Stimulated activated CD4-positive, alpha-beta T cell treated with anti-CD3 and anti-CD28 coated beads, TNF-alpha, amount 100 ng/mL, for 1 hour (primary cell): ENCODE data around the gene MLLT6.

Source experiments
- DNase-seq, 3 donors: peaks; one replicate each; pipeline ENCODE4 v3.0.0-alpha.2; 2020; ENCODE audit warnings: low read depth in 3 of 3, low spot score in 1 of 3

MLLT6 gene

DNA sequence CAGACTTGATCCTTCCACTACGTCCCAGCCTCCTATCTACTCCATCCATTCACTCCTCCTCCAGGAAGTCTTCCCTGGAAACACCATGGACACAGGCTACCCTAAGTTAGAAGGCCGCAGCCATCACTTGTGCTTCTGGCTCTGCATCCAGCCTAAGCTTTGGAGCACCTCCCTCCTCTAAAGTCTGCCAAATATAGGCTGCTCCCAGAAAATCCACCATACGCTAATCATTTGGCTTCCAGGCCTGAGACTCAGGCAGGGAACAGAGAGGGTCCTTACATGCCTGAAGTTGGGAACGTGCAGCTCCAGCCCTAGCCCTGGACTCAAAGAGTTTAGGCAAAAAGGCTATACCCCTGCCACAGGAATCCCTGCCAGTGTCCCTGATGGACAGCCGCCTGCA is 36.4 kb downstream of the MLLT6 start:
- DNase-seq, result no peak

DNA sequence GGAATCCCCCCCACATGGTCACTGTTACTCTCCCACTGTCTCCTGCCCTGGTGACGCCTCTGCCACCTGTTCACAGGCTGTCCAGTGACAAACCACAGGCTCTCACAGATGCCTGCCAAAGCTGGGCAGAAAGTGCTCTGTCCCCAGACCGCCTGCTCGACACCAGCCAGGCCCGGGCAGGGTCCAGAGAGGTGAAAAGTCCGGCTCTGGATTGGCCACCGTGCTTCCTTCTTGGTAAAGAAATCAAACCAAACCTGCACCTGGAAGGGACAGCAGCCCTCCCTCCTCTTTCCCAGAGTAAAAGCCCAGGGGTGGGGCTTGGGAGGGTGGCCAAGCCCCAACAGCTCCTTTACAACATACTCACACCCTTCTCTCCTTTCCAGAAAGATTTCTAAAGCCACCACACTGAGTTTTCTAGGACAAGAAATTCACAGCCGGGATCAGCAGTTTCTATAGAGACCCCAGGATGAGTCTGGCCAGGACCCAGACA is 36.9 kb downstream of the MLLT6 start:
- no peak for DNase-seq

DNA sequence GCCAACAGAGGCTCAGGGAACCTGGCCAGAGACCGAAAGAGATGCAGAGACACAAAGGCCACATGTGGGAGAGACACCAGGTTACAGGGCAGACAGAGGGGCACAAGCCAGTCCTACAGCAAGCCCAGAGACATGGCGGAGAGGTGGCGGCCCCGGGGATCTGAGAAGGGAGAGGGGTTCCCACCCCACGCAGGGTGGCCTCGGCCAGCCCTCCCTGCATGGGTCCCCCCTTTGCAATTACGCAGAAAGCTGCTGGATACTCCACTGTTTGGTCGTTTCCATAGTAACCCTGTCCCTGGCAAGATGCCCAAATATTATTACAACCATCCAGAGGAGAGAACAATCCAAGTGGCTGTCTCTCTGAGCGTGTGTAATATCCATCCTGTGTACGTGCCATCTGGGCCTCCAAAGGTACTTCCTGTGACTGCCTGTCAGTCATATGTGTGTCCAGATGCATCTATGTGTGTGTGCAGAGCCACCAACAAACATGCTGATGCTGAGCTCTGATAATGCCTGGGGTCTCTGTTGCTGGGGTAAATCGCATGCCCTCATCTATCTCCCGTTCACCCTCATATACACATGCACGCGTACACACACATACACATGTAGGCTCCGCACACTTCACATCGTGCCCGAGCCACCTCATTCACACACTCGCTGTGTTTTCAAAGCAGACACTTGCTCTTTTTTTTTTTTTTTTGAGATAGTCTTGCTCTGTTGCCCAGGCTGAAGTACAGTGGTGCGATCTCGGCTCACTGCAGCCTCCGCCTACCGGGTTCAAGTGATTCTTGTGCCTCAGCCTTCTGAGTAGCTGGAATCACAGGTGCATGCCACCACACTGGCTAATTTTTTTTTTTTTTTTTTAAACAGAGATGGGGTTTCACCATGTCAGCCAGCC is 37.6 kb downstream of the MLLT6 start:
- DNase-seq, result no peak

DNA sequence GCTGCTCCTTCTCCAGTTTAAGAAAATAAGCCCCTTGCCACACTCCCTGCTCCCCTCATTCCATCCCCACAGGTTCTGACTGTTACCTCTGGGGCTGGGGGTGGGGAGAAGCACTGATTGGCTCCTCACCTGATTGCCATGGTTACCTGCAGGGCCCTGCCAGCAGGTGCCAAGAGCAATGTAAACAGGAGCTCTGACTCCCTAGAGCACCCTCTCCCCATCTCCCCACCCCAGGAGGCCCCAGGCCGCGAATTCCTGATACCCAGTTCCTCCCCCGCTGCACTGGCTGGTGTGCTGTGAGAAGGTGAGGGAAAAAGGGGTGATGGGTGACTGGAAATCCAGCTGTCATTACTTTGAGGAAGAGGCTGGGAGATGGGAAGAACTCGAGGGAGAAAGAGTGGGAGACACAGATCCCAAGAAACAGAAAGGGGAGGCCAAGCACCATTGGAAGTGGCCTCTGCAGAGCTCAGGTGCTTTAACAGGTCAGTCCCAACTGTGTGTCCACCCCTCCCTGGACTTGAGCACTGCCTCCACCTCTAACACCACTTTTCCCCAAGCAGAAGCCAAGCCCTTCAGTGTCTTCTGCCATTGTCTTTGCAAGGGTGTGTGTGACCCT is 38.6 kb downstream of the MLLT6 start:
- DNase-seq, result no peak

DNA sequence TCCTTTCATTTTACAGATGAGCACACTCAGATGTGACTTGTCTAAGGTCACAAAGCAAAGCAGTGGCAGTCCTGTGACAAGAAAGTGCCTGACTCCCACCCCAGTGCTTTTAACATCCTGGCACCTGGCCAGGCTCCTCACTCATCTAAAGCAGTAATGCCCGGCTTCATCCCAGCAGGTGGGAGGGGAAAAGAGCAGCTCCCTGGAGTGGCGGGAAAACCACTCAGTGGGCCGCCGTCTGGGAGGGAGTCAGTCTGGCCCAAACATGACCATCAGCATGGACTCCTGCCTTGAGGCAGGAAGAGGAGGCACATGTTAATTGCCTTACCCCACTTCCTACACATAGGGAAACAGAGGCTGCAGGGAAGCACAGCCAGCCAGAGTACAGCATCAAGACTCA is 40.5 kb downstream of the MLLT6 start:
- DNase-seq, result no peak

DNA sequence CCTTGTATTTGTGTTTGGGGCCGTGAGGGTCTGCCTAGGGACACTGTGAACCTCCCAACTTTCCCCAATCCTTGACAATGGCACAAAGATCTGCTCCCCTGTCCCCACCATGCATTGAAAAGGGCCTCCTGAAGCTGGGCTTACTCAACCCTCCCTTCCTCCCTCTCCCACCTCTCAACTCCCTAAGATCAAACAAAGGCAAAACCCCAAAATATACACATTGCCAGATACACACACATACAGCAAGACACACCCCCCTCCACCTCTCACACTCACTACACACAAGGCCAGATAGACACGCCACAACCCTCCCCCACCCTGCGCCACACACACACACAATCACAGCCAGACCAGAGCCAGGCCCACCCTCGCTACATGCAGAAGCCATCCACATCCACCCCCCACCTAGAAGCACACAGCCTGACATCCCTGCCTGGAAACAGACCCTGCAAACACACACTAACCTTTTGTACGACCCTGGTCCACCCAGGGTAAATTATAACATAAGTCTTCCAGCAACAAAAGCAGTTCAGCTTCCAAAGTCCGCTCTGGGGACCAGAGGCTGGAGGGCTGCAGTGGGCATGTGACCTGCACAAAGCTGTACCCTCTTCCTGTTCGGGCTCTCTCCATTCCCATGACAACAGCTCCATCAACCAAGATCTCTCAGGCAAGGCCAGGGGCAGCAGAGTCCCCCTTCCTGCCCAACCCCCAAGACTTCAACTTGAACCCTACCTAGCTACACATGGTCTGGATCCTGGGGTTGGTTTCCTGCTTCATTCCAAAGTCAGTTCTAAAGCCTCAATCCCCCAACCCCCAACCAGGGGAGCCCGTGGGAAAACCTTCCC is 41.2 kb downstream of the MLLT6 start:
- DNase-seq, result no peak

DNA sequence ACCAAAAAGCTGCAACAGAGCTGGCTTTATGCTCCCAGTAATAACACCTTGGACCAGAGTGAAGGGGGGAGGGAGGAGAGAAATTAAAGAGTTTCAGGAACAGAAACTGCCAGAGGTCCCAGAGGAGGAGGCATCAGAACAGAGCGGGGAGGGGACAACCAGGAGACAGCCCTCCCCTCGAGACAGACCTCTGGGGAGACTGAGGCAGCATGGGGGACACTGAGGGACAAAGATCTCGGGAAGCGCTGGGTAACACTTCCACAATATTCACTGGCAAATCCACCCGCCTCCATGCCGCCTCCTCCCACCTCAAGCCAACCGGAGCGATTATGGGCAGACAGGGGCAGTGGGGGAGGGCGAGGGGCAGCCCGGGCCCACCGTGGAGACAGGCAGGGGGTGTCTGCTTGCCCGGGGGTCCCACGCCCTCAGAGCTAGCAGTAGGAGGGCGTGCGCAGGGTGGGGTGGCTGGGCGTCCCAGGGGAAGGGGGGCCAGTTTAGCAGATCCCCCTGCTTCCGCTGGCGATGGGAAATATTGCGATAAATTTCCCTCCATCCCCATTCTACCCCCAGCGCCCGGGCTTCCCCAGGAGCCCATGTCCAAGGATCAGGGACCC is 41.9 kb downstream of the MLLT6 start:
- DNase-seq, result no peak

DNA sequence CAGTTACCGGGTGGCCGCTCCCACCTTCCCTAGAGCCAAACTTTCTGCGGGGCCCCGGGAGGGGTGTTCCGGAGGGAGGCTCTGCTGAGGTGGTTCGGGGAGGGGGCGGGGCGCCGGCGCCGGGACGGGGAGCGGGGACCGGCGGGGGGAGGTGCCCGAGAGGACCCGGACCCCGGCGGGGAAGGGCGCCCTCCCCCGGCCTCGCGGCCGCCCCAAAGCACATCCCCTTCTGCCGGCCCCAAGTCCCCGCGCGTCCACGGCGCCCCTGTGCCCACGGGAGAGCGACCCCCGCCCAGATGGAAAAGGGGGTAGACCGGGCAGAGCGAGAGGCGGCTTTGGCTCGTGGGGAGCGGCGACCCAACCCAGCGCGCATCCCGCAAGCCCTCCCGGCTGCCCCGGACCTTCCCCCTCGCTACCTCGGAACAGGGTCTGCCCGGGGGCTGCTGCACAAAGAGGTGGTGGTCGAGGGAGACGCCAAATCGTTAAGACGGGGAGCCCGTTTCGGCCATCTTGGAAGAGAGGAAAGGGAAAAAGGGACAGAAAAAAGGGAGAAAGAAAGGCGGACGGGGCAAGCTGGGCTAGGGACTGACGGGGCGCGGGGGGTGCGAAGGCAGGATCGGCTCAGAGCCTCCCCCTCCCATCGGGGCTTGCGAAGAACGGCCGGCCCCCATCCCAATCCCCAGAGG is 42.5 kb downstream of the MLLT6 start:
- DNase-seq, result no peak

DNA sequence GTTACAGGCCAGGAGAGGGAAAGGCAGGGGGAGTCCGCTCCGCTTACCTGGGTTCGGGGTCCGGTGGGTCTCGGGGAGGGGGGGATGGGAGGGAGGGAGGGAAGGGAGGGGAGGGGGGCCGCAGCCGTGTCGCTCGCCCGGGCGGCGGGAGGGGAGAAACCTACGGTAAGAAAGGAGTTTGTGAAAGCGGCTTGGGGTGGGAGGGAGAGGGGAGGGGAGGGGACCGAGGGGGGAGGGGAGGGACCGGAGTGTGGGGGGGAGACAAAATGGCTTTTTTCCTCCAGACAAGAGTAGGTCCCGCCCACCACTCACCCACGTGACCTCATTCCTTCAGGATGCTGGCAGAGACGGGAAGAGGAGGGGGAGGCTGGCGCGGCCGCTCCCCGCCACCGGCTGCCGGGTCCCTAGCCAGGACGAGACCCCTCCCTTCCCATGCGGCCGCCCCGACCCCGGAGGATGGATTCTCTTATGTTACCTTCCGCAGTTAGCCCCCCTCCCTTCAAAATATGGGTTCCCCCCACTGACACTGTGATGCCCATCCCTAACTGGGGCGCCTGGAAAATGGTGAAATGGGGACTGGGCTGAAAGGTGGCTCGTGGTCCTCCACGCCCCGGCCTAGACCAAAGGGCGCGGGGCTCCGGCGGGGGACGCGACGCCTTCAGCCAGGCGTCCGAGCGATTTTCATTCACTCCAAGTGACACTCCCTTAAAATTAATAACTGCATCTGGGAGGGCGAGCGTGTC is 43.2 kb downstream of the MLLT6 start, which contains the start of gene PCGF2:
Gene PCGF2 (minus strand): TSS at position 188 of the 743 bp plus-strand sequence. CDS start 7,934 bp downstream, outside the sequence.
- DNase-seq, result no peak

DNA sequence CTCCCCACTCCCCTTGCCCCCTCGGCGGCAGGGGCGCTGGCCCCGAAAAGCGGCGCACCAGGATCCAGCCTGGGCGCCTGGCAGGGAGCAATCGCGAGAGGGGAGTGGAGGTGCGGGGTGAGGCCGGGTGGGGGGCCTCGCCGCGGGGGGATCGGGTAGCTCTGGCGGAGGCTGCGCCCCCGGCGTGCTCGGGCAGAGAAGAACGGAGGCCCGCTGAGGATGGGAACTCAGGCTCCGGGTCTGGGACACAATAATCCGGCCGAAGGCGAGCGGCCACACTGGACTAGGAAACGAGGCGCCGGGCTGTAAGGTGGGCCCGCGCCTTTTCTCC is 43.8 kb downstream of the MLLT6 start:
- DNase-seq, result no peak

DNA sequence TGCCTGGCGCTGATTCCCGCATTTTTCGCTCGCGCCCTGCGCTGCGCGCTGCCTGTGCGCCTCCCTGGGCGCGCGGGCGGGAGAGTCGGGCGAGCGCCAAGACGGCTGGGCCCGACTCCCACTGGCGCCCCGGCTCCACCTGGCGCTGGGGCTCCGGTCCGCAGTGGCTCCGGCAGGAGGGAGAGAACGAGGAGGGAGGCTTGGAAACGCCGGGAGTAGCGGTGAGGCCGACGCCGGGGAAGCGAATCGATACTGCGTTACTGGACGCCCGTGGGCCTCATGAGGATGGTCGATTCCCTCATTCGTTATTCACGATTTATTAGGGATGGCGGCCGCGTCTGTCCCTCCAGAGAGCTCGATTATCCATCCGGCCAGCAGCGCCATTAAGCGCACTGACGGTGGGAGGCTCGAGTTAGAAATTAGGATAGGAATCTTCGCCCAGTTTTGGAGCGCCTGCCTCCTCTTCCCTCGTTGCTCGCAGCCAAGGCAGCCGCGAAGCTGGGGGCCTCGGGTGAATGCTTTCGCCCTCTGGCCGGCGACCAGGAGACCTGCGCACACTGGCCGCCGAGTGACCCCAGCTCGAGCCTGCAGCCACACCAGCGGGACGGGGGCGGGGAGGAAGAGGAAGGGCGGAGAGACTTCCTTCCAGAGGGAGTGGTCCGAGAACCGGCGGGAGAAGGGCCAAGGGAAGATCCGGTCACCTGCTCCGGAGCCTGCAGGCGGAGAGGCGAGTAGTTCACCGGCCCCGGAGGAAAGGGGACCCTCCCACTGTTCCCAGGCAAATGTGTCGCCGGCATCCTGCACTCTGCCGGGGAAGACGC is 44.4 kb downstream of the MLLT6 start:
- DNase-seq, result no peak

DNA sequence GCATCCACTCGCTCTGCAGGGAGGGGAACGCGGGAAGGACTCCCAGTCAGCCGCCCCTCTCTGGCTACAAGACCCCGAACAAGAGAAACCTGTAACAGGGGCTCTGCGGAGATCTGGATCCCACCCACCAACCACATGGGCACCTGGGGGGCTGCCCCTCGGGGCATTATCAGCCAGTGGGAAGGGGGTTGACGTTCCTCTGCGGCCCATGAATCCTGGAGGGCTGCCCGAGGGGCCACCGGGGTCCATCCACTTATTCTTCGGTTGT is 44.9 kb downstream of the MLLT6 start:
- no peak for DNase-seq

DNA sequence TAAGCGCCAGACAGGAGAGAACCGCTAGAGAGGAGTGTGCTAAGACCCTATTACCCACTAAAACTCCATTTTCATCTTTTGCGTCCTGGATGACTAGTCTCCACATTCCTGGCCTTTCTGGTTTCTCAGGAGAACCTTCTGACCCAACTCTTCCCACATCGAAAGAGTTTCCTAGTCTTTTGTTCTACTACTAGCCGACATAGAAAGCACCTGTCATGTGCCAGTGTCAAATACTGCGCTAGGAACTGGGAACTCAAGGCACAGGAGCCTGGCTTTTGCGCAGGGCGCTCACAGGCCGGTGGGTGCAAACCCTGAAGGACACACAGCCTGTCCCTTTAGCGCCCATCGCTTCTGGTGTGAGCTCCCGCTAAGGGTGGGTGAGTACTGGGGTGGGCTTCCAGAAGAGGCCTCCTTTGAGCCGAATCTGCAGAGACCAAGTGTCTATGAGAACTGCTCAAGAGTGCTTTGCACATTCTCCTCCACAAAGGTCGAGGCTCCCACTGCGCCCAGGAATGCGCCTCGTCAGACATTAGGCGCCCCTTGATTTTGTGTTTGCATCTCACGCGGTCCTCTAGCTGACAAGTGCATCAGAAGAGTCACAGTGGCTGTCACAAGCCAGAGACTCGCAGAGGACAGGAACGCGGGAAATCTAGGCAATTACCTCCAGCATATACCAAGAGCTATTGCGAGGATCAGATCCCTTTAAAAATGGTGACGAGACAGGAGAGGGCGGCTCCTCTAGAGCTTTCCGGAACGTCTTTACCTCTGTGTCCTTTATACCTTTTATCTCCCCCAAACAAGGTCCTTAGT is 45.4 kb downstream of the MLLT6 start:
- no peak for DNase-seq

DNA sequence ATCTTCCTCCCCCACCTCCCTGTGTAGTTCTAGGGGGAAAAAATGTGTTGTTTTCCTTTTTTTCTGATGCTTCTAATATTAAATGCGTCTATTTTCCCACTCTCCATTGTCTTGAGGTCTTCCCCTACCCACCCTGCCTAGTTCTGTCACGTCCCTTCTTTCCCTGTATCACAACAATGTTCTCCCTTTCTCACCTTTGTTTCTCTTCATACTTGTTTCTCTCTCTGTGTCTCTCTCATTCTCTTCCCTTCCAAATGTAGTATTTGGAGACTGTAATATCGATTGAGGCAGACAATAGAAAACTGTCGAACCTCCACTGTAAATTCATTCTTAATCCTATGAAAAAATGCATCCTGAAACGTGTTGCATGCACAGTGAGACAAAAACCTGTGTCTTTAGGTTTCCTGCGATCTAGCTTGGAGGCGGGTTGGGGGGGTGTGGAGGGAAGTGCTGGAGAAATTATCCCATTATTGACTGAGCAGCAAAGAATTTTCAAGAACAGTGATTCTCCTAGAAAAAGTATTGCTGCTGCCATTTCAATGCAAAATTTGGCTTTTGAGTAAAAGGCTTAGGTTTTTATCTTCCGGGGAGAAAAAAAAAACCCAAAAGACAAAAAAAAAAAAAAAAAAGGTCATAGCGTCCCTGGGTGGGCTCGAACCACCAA is 46.2 kb downstream of the MLLT6 start:
- no peak for DNase-seq

DNA sequence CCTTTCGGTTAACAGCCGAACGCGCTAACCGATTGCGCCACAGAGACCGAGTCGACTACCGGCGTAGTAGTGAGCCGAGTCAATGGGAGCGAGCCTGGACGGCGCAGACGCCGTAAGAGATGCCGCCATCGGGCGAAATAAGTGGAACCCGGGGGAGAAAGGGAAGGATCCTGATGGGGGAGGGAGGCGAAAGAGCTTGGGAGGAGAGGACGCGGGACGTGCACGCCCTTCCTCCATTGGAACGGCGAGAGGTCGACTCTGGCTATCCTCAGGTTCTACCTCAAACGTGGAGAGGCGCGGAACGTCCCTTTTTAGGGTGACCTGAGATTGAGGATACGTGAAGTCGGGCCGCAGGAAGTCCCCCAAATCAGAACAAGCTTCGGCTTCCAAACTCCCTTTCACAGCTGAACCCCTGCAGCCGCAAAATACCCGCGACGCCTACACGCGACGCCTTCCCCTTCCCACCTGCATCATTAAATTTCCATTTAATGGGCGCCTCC is 46.8 kb downstream of the MLLT6 start:
- peak; percentile 47 to 91 (median 78) for DNase-seq

DNA sequence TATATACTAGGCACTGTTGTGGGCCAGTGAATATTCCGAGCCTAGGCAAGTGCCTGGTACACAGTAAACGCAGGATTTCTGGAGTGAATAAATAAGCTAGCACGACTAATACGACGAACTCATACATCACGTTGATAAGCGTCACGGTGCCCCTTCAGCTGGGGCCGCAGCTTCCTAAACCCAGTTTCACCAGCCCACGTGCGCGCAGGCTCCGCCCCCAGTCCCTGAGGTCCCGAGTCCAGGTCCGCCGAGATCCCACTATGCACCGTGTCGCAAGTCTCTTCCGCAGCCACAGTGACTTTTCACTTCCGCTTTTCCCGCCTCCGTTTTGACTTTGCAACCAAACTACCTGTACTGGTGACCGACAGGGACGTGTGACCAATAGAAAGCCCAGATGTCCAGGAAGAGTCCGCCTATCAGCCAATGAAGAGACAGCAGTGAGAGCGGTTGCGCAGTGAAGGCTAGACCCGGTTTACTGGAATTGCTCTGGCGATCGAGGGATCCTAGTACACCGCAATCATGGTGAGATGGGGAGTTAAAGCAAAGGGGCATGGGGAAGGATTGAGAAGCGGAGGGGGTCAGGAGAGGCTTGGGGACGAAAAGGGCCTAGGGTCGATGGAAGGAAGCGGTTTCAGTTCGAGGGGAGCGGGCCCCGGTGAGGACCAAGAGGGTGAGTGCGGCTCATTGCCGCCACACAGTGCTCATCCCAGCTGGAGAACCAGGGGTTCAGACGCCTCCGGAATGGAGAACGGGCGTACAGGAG is 47.4 kb downstream of the MLLT6 start, which contains the start of gene PSMB3:
Gene PSMB3 (plus strand): TSS at position 434 of the 763 bp plus-strand sequence. CDS start 86 bp downstream, at position 520.
- DNase-seq, result peak; percentile 90 to 91 (median 91)

DNA sequence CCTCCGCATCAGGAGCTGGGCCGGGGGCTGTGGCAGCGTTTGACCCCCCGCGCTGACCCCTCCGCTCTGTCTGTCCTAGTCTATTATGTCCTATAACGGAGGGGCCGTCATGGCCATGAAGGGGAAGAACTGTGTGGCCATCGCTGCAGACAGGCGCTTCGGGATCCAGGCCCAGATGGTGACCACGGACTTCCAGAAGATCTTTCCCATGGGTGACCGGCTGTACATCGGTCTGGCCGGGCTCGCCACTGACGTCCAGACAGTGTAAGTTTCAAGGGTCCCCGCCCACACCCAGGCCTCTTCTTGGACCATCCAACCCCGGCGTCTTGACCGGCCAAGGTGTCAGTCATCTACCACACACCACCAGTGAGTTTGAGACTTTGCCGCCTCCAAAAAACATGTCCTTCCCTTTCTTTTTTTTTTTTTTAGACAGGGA is 48.0 kb downstream of the MLLT6 start:
- DNase-seq, result no peak
